Measurements from ENCODE around the gene SNAI3. TPM values are rescaled to one million over a fixed set of nuclear protein-coding genes. Genes with fewer than 3 reads are reported as not detected.

SNAI3 gene
- total and polyA plus RNA-seq, 2 of the 8 experiments (the other 6 are each of a cell fraction or from before 2014, with no cell fraction given), result 8.5 to 13.3 TPM

- TF ChIP-seq ASH2L (IDR thresholded peaks at IDR 0.05; ENCODE audit: low read length) (no peak), SIX5 (IDR thresholded peaks at IDR 0.05; ENCODE audit: low read depth, low read length) (no peak), JUN (IDR thresholded peaks at IDR 0.05; ENCODE audit: low read depth, low read length) (no peak), GTF2F1 (IDR thresholded peaks at IDR 0.05; ENCODE audit: borderline replicate concordance, low read depth, low read length) (no peak), TEAD4 (IDR thresholded peaks at IDR 0.05; ENCODE audit: low read depth, low read length) (no peak), FOSL1 (IDR thresholded peaks at IDR 0.05; ENCODE audit: insufficient read depth, low read depth, low read length) (no peak), POLR2AphosphoS5 (IDR thresholded peaks at IDR 0.05; ENCODE audit: low read depth, low read length) (no peak)
These were observed 28.4 kb upstream of the SNAI3 start (continued) for GRCh38 chr16:88714420-88715302.

Data from H1 (cell line).